ENCODE data around the gene TCEA3.

Gene TCEA3

DNA sequence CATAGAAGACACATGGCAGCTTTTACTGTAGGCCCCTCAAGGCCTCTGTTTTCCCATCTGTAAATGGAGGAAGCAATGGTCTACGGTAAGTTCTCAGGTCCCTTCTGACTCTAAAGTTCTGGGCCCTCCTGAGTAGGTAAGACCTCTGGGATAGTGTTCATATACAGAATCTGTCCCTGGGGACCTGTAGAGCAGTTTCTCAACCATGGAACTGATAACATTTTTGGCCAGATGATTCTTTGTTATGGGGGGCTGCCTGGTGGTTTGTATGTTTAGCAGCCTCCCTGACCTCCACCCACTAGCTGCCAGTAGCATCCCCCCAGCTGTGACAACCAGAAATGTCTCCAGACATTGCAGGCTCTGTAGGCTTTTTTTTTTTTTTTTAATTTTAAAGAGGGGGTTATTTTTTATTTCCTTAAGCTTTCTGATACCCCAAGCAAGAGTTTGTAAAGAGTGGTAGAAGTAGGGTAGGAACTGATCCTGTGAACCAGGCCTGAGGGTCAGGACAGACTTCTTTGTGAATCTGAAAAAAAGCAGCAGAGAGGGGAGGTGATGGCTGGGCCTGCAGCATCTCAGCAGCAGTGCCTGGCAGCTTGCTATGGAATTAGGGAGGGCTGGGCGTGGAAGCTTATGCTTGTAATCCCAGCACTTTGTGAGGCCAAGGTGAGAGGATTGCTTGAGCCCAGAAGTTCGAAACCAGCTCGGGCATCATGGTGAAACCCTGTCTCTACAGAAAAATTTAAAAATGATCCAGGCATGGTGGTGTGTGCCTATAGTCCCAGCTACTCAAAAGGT is 20.2 kb upstream of the TCEA3 start:
- no peak for DNase-seq

DNA sequence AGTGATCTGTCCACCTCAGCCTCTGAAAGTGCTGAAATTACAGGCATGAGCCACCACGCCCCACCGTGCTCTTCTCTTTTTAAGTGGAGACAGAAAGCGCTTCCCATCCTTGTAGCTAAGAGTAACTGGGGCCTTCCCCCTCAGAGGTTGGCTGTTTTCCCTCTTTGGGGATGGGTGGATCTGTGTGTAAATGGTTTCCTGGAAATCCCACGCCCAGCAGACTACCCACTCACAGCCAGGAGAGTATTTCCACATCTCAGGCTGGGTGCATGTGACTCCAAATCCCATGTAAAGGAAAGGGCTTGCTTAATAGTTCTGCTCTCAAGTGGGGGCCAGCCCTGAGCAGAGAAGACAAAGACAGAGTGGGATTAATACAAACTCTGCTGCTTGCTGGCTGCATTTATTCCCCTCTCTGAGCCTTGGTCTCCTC is 19.6 kb upstream of the TCEA3 start:
- DNase-seq, result no peak

DNA sequence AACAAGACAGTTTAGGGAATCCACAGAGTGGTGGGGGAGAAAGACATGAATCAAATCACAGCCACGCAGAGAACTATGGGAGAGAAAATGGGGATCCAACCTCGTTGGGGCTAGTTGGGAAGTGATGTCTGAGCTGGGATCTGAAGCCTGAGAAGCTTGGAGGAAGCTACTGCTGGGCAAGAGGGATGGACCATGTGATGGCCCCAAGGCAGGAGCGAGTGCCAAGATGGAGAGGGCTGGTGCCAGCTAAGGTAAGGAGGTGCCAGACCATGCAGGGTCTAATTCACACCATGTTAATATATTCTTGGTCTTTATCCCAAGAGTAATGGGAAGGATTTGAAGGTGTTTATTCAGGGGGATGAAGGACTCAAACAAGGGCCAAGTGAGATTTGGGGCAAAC is 18.2 kb upstream of the TCEA3 start:
- no peak for DNase-seq

DNA sequence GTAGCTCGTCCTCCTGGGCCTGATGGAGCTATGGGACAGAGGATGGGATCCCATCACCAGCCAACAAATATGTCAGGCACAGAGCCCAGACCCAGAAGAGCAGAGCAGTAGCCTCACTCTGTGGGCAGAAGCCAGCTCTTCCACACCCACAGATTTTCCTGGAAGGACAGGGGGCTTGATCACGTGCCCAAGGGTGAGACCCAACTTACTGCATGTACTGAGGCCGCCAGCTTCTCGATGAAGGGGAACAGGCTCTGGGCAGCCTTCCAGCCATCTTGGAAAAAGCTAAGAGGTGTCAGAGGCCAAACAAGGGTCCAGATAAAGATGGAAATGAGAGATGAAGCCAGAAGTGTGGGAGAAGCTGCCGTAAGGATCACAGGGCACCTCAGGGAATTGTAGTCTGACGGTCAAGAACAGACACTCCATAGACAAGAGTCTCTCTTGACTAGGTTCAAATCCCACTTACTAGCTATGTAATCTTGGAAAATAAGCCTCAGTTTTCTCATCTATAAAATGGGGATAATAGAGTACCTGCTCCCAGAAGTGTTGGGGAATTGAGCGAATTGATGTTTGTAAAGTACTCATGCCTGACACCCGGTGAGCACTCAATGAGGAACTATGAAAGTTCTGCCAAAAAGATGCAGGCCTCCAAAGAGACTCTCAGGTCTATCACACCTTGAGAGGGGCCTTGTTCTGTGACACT is 17.0 kb upstream of the TCEA3 start:
- no peak for DNase-seq

GRCh38 chr1:23438545-23438944 is 14.0 kb upstream of the TCEA3 start:
- no peak for DNase-seq

DNA sequence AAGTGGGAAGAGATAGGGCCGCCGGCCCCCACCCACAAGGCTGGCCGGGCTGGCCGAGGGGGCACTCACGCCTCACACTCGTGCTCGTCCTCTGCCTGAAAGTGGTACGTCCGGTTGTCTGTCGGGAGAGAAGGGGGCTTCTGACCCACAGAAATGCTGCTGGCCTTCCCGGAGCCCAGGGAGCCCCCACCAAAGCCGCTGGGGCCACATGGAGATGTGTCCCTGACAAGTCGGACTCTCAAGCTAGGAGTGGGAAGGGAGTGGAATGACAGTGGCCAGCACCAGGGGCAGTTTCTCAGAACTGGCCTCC is 12.8 kb upstream of the TCEA3 start:
- DNase-seq, result no peak

DNA sequence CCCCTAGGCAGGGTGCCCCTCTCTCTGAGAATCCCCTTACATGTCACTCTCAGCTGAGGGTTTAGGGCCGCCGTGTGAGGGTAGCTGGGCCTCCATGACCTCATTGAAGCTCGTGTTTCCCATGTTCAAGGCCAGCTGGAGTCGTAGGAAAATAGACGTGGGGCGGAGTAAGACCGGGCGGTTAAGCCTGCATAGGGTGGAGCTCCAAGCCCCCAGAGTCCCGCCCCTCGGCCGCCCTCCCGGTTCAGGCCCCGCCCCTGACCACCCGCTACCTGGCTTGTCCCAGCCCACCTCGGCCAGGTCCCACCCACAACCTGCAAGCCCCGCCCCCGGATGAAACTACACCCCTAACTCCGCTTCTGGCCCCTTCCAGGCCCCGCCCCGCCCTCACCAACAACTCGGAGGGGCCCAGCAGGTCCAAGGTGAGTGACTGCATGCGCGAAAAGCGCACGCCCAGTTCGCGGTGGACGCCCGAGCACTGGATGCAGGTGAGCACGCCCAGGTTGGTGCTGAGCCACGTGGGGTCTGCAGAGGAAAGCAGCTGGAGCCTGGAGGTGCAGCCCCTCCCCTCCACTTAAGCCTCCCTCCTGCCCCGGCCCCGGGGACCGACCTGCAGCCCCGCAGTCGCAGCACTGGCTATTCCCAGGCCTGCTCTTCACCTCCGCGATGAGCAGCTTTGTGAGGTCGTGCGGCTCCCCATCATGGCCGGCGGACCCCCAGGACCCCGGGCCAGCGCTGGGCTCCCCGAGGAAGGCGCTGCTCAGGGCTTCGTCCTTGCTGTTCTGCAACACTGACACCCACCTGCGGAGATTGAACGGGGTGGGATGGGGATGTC is 12.2 kb upstream of the TCEA3 start:
- peak in 1 of 2 donors; percentile 26 for DNase-seq

GRCh38 chr1:23434260-23434775 is 9.8 kb upstream of the TCEA3 start:
- DNase-seq, result no peak

- DNase-seq, result no peak
Measured at GRCh38 chr1:23433122-23433521, 8.6 kb upstream of the TCEA3 start.

GRCh38 chr1:23431431-23431830 is 6.9 kb upstream of the TCEA3 start:
- DNase-seq, result no peak

- no peak for DNase-seq
Measured at GRCh38 chr1:23430803-23431202, 6.3 kb upstream of the TCEA3 start.

DNA sequence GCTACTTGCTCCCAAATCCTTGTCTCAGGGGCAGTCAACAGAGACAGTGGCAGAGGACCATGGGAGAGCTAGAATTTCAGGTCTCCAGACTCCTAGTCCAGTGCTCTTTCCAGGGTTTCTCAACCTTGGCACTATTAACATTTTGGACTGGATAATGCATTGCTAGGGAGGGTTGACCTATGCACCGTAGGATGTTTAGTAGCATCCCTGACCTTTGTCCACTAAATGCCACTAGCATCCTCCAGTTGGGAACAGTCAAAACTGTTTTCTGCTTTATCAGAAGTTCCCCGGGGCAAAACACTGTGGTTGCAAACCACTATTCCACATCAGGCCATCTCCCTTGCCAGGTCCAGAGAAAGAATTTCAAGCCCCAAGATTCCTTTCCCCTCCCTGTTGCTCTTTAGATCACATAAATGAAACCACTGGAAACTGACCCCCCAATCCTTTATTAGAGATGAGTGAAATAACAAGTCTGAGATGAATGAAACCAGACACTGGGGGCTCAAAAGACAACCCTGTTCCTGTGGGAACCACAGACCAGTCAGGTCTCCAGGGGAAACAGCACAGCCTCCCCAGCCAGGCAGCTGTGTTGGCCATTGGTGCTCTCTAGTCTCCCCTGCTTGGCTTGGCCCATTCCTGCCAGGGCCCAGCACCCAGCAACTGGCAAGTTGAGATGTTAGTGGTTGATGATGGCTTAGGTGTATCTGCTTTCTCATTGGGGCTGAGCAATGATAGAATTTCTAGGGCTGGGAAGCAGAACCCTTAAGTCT is 3.8 kb upstream of the TCEA3 start:
- DNase-seq, result no peak

GRCh38 chr1:23427550-23427949 is 3.0 kb upstream of the TCEA3 start:
- DNase-seq, result no peak

GRCh38 chr1:23426828-23427227 is 2.3 kb upstream of the TCEA3 start:
- DNase-seq, result no peak

GRCh38 chr1:23425193-23425494 is 596 bp upstream of the TCEA3 start:
- DNase-seq, result no peak

- DNase-seq, result peak in 1 of 2 donors; percentile 10
Measured at GRCh38 chr1:23423415-23424292, 894 bp downstream of the TCEA3 start.

- no peak for DNase-seq
Measured at GRCh38 chr1:23422941-23423340, 1.6 kb downstream of the TCEA3 start.

- peak; percentile 25 to 37 for DNase-seq
Measured at GRCh38 chr1:23422241-23422877, 2.2 kb downstream of the TCEA3 start.

DNA sequence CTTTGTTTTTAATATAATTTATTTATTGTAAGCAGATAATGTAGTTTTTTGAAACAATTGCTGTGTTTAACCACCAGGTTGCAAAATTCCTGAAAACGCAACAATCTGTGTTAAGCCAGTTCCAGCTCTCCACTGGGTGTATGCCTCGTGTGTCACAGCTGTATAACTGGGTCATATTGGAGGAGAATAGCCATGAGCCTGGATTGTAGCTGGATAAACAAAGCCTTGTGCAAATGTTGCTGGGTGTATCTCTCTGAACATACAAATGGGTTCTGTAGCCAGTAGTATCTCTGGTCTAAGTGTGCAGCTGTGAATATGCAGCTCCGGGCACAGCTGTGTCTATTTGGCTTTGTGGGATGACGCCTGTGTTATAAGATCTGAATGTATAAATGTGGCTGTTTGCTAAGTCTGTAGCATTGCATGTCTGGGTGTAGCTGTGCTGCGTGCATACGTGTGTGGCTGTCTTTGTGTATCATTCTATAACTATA is 2.8 kb downstream of the TCEA3 start:
- no peak for DNase-seq

GRCh38 chr1:23421343-23421742 is 3.2 kb downstream of the TCEA3 start:
- DNase-seq, result no peak

DNA sequence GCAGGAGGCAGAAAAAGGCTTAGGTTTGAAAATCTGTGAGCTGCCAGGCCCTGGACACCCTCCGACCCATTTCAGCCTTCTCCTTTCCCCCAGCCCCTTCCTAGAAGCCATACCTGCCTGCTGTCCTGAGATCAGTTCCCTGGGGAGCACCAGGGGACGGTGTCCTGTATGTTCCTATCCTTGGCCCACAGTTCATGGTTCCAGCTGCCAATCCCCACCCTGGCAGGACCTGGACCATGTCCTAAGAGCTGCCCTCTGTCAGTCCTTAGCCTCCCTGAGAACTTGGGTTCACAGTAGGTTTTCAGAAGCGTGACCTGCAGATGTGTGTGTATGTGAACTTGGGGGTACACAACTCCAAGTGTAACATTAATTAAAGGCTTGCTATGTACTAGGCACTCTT is 3.8 kb downstream of the TCEA3 start:
- DNase-seq, result no peak

All from activated CD4-positive, alpha-beta T cell treated with anti-CD3 and anti-CD28 coated beads for 4 hours (primary cell).